Subcutaneous abdominal adipose tissue (tissue), 5 donors: Measurements from ENCODE around the gene PDE8A.

ENCODE experiments used
- H3K27ac ChIP-seq: one replicate; pipeline ENCODE4 v1.7.0; 2013; ENCODE audit warnings: low read depth, mild to moderate bottlenecking, inconsistent platforms, low read length, moderate library complexity
- H3K27me3 ChIP-seq, 5 donors: one replicate each; pipeline ENCODE4 v1.7.0; 2013; ENCODE audit warnings: low read length in 5 of 5, inconsistent platforms in 1 of 5; ENCODE audit not compliant: control insufficient read depth in 5 of 5, insufficient read depth in 4 of 5
- H3K36me3 ChIP-seq, 5 donors: one replicate each; pipeline ENCODE4 v1.7.0; 2013; ENCODE audit warnings: low read length in 5 of 5; ENCODE audit not compliant: control insufficient read depth in 5 of 5, insufficient read depth in 5 of 5
- H3K4me1 ChIP-seq, 5 donors: one replicate each; pipeline ENCODE4 v1.7.0; 2013; ENCODE audit warnings: low read length in 5 of 5, mild to moderate bottlenecking in 3 of 5, moderate library complexity in 1 of 5; ENCODE audit not compliant: control insufficient read depth in 5 of 5, insufficient read depth in 5 of 5
- H3K4me3 ChIP-seq, 5 donors: one replicate each; pipeline ENCODE4 v1.7.0; 2013; ENCODE audit warnings: low read length in 5 of 5, low read depth in 1 of 5
- H3K9ac ChIP-seq, 5 donors: one replicate each; pipeline ENCODE4 v1.7.0; 2013; ENCODE audit warnings: low read length in 5 of 5, mild to moderate bottlenecking in 4 of 5, moderate library complexity in 3 of 5
- H3K9me3 ChIP-seq, 5 donors: one replicate each; pipeline ENCODE4 v1.7.0; 2013; ENCODE audit warnings: low read length in 5 of 5; ENCODE audit not compliant: control insufficient read depth in 5 of 5
- donor health status: healthy.
- donor health status: healthy.
- donor health status: healthy.
- donor health status: healthy.
- donor health status: healthy.

The PDE8A gene

GRCh38 chr15:85063522-85064079, 81.9 kb downstream of the PDE8A start:
- H3K9me3 ChIP-seq, result peaks cover 2 to 7% (median 5%) of the 10 kb centered on the region in 5 donors
- no peak overlapping the region for H3K27ac ChIP-seq
- no peaks in the 10 kb centered on the region for H3K27me3 ChIP-seq
- H3K4me1 ChIP-seq, result peaks cover 0 to 5% (median 0%) of the 10 kb centered on the region in 5 donors
- peaks cover 0 to 13% (median 13%) of the 10 kb centered on the region in 5 donors for H3K36me3 ChIP-seq
- H3K4me3 ChIP-seq, result no peak overlapping the region
- no peak overlapping the region for H3K9ac ChIP-seq

GRCh38 chr15:85064710-85065109, 83.1 kb downstream of the PDE8A start:
- no peak overlapping the region for H3K27ac ChIP-seq
- H3K4me1 ChIP-seq, result peaks cover 0 to 5% (median 0%) of the 10 kb centered on the region in 5 donors
- H3K4me3 ChIP-seq, result no peak overlapping the region
- no peaks in the 10 kb centered on the region for H3K27me3 ChIP-seq
- peaks cover 1 to 6% (median 4%) of the 10 kb centered on the region in 5 donors for H3K9me3 ChIP-seq
- H3K9ac ChIP-seq, result no peak overlapping the region
- peaks cover 0 to 20% (median 16%) of the 10 kb centered on the region in 5 donors for H3K36me3 ChIP-seq

- H3K27ac ChIP-seq, result no peak overlapping the region
- H3K4me3 ChIP-seq, result no peak overlapping the region
- no peak overlapping the region for H3K9ac ChIP-seq
- peaks cover 20 to 51% (median 28%) of the 10 kb centered on the region in 5 donors for H3K36me3 ChIP-seq
- no peaks in the 10 kb centered on the region for H3K27me3 ChIP-seq
- H3K4me1 ChIP-seq, result peaks cover 0 to 4% (median 0%) of the 10 kb centered on the region in 5 donors
- no peaks in the 10 kb centered on the region for H3K9me3 ChIP-seq
Observed at GRCh38 chr15:85071061-85071460, 89.4 kb downstream of the PDE8A start.

- no peak overlapping the region for H3K4me3 ChIP-seq
- peaks cover 20 to 51% (median 28%) of the 10 kb centered on the region in 5 donors for H3K36me3 ChIP-seq
- H3K9ac ChIP-seq, result no peak overlapping the region
- no peaks in the 10 kb centered on the region for H3K27me3 ChIP-seq
- H3K4me1 ChIP-seq, result peaks cover 0 to 4% (median 0%) of the 10 kb centered on the region in 5 donors
- no peak overlapping the region for H3K27ac ChIP-seq
- H3K9me3 ChIP-seq, result no peaks in the 10 kb centered on the region
Observed at GRCh38 chr15:85071504-85071903, 89.8 kb downstream of the PDE8A start.

- Histone ChIP-seq H3K4me3 (no peak overlapping the region), H3K27ac (no peak overlapping the region), H3K9ac (no peak overlapping the region), H3K27me3 (no peaks in the 10 kb centered on the region), H3K36me3 (peaks cover 13 to 45% (median 22%) of the 10 kb centered on the region in 5 donors), H3K9me3 (no peaks in the 10 kb centered on the region), H3K4me1 (peaks cover 0 to 4% (median 0%) of the 10 kb centered on the region in 5 donors)
Observed at GRCh38 chr15:85072917-85073316, 91.3 kb downstream of the PDE8A start.

GRCh38 chr15:85073556-85074194, 92.0 kb downstream of the PDE8A start:
- no peak overlapping the region for H3K27ac ChIP-seq
- peaks cover 8 to 38% (median 22%) of the 10 kb centered on the region in 5 donors for H3K36me3 ChIP-seq
- H3K4me3 ChIP-seq, result no peak overlapping the region
- no peaks in the 10 kb centered on the region for H3K9me3 ChIP-seq
- H3K4me1 ChIP-seq, result peaks cover 0 to 4% (median 0%) of the 10 kb centered on the region in 5 donors
- no peak overlapping the region for H3K9ac ChIP-seq
- H3K27me3 ChIP-seq, result no peaks in the 10 kb centered on the region

- no peak overlapping the region for H3K9ac ChIP-seq
- H3K36me3 ChIP-seq, result peaks cover 24 to 65% (median 53%) of the 10 kb centered on the region in 5 donors
- H3K27me3 ChIP-seq, result no peaks in the 10 kb centered on the region
- no peaks in the 10 kb centered on the region for H3K9me3 ChIP-seq
- H3K4me3 ChIP-seq, result no peak overlapping the region
- no peak overlapping the region for H3K27ac ChIP-seq
- no peaks in the 10 kb centered on the region for H3K4me1 ChIP-seq
Observed at GRCh38 chr15:85086855-85087254, 105.2 kb downstream of the PDE8A start.

- Histone ChIP-seq H3K36me3 (peaks cover 25 to 71% (median 63%) of the 10 kb centered on the region in 5 donors), H3K4me3 (no peak overlapping the region), H3K27me3 (no peaks in the 10 kb centered on the region), H3K9ac (no peak overlapping the region), H3K4me1 (no peaks in the 10 kb centered on the region), H3K9me3 (no peaks in the 10 kb centered on the region), H3K27ac (no peak overlapping the region)
Observed at GRCh38 chr15:85088300-85088699, 106.6 kb downstream of the PDE8A start.

GRCh38 chr15:85089929-85090597, 108.4 kb downstream of the PDE8A start:
- Histone ChIP-seq H3K27ac (no peak overlapping the region), H3K36me3 (peaks cover 13 to 60% (median 58%) of the 10 kb centered on the region in 5 donors), H3K27me3 (no peaks in the 10 kb centered on the region), H3K4me1 (no peaks in the 10 kb centered on the region), H3K4me3 (no peak overlapping the region), H3K9ac (no peak overlapping the region), H3K9me3 (no peaks in the 10 kb centered on the region)

- no peaks in the 10 kb centered on the region for H3K27me3 ChIP-seq
- H3K9me3 ChIP-seq, result no peaks in the 10 kb centered on the region
- no peak overlapping the region for H3K4me3 ChIP-seq
- H3K36me3 ChIP-seq, result peaks cover 13 to 64% (median 60%) of the 10 kb centered on the region in 5 donors
- H3K9ac ChIP-seq, result no peak overlapping the region
- H3K4me1 ChIP-seq, result no peaks in the 10 kb centered on the region
- H3K27ac ChIP-seq, result no peak overlapping the region
Observed at GRCh38 chr15:85091990-85092389, 110.3 kb downstream of the PDE8A start.
